ENCODE results near the gene NOTCH3.

NOTCH3 gene

DNA sequence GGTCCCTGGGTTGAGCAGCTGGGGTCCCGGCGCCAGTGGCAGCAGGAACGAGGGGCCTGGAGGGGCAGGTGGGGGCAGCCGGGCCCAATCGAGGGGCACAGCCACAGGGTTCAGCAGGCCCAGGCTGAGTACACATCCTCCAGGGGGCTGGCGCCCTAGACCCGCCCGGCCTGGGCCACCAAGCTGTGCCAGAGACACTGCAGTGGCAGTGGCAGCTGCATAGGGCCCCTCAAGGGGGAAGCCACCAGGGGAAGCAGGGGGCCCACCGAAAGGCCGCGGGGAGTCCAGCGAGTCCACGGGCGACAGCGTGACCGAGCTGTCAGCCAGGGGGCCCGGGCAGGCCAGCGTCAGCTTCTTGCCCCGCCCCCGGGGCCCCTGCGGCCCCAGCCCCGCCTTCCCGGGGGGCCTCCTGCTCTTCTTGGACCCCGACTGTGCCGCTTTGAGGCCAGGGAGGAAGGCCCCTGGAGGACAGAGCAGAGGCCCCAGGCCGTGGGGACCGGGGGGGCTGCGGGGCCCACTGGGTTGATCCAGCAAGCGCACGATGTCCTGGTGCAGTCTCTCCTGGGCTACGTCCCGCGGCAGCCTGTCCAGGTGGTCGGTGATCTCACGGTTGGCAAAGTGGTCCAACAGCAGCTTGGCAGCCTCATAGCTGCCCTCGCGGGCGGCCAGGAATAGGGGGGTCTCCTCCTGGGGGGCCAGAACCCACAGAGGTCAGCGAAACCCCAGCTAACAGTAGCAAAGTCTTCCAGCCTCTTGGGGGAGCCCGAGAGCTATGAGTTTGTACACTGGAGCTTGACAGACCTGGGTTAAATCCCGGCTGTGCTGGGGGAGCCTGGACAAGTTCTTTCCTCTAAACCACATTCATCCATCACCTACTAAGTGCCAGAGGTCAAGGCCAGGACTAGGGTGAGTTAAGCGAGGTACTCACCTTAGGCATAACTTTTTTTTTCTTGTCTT lies 39.5 kb downstream of the NOTCH3 start:
- Histone ChIP-seq H3K36me3 (ENCODE audit: low read depth) (no peaks in the 10 kb centered on the region), H3K27me3 (ENCODE audit: insufficient read depth, poor library complexity, severe bottlenecking) (no peaks in the 10 kb centered on the region)

DNA sequence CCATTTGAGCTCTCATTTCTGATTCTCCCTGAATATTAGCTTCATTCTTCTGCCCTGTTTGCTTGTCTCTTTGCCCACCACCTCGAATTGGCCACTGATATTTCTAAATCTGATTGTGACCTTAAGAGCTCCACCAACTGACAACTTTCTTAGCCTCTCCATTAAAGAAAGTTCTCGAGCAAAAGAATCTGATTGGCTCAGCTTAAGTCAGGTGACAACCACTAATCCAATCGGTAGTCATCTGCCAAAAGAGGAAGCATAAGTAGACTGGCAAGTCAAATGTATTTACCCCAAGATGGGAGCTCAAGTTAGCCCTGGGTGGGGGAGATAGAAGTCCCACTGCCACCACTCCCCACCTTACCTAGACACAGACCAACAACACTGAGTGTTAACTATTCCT lies 41.5 kb downstream of the NOTCH3 start:
- Histone ChIP-seq H3K4me3 (ENCODE audit: severe bottlenecking) (no peak overlapping the region), H3K27me3 (ENCODE audit: insufficient read depth, poor library complexity, severe bottlenecking) (no peaks in the 10 kb centered on the region), H3K36me3 (ENCODE audit: low read depth) (no peaks in the 10 kb centered on the region), H3K4me1 (ENCODE audit: insufficient read depth, poor library complexity, severe bottlenecking) (no peaks in the 10 kb centered on the region), H3K9me3 (ENCODE audit: severe bottlenecking) (no peaks in the 10 kb centered on the region), H3K27ac (ENCODE audit: poor library complexity, severe bottlenecking) (no peak overlapping the region)
- DNase-seq (ENCODE audit: low spot score) (no peak), ATAC-seq (ENCODE audit: low read depth) (no peak)
- TF ChIP-seq, protein P1, sequence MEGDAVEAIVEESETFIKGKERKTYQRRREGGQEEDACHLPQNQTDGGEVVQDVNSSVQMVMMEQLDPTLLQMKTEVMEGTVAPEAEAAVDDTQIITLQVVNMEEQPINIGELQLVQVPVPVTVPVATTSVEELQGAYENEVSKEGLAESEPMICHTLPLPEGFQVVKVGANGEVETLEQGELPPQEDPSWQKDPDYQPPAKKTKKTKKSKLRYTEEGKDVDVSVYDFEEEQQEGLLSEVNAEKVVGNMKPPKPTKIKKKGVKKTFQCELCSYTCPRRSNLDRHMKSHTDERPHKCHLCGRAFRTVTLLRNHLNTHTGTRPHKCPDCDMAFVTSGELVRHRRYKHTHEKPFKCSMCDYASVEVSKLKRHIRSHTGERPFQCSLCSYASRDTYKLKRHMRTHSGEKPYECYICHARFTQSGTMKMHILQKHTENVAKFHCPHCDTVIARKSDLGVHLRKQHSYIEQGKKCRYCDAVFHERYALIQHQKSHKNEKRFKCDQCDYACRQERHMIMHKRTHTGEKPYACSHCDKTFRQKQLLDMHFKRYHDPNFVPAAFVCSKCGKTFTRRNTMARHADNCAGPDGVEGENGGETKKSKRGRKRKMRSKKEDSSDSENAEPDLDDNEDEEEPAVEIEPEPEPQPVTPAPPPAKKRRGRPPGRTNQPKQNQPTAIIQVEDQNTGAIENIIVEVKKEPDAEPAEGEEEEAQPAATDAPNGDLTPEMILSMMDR (IDR thresholded peaks at IDR 0.05; ENCODE audit: poor library complexity, severe bottlenecking), result no peak

More for the DNA sequence above, 39.5 kb downstream of the NOTCH3 start:
- TF ChIP-seq, protein P1 (IDR thresholded peaks at IDR 0.05; ENCODE audit: poor library complexity, severe bottlenecking), result peak; percentile 60
- no peak overlapping the region for H3K4me3 ChIP-seq (ENCODE audit: severe bottlenecking)
- DNase-seq (ENCODE audit: low spot score) (no peak), ATAC-seq (ENCODE audit: low read depth) (no peak; the same call in 2 of the 3 replicates)
- no peak overlapping the region for H3K27ac ChIP-seq (ENCODE audit: poor library complexity, severe bottlenecking)
- peaks cover 4% of the 10 kb centered on the region for H3K9me3 ChIP-seq (ENCODE audit: severe bottlenecking)
- H3K4me1 ChIP-seq (ENCODE audit: insufficient read depth, poor library complexity, severe bottlenecking), result no peaks in the 10 kb centered on the region

DNA sequence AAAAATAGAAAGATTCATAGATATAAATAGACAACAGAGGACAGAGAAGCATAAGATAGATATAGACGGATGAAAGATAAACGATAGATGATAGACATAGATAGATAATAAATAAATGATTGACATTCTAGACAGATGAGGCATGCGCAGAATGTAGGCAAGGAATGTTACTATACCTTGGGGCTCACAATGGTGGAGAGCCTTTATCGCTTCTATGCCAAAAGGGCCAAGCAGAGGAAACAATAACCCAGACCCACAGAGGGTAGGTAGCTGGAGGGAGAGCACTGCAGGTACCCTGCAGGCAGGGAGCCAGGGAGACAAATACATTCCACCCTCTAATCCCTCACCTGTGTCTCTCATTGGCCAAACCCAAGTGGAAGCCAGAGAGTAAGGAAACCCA lies 44.4 kb downstream of the NOTCH3 start:
- no peaks in the 10 kb centered on the region for H3K9me3 ChIP-seq (ENCODE audit: severe bottlenecking)
- TF ChIP-seq, protein P1 (IDR thresholded peaks at IDR 0.05; ENCODE audit: poor library complexity, severe bottlenecking), result no peak
- H3K27ac ChIP-seq (ENCODE audit: poor library complexity, severe bottlenecking), result no peak overlapping the region
- no peaks in the 10 kb centered on the region for H3K4me1 ChIP-seq (ENCODE audit: insufficient read depth, poor library complexity, severe bottlenecking)
- ATAC-seq (ENCODE audit: low read depth) (no peak), DNase-seq (ENCODE audit: low spot score) (no peak)
- no peaks in the 10 kb centered on the region for H3K27me3 ChIP-seq (ENCODE audit: insufficient read depth, poor library complexity, severe bottlenecking)
- H3K4me3 ChIP-seq (ENCODE audit: severe bottlenecking), result no peak overlapping the region
- no peaks in the 10 kb centered on the region for H3K36me3 ChIP-seq (ENCODE audit: low read depth)

DNA sequence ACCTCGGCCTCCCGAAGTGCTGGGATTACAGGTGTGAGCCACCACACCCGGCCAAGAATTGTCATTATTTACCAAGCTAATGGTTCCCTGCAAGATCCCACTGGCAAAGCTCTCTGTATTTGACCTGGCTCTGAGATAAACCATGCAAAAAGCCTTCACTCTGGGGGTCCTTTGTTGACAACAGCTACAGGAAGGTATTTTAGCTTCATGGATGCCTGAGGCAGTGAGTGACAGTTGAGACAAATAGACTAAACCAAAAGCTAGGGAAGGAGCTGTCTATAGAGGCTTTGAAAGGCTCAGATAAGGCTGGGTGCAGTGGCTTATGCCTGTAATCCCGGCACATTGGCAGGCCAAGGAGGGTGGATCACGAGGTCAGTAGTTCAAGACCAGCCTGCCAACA lies 45.5 kb downstream of the NOTCH3 start:
- Histone ChIP-seq H3K27me3 (ENCODE audit: insufficient read depth, poor library complexity, severe bottlenecking) (no peaks in the 10 kb centered on the region), H3K4me1 (ENCODE audit: insufficient read depth, poor library complexity, severe bottlenecking) (no peaks in the 10 kb centered on the region), H3K27ac (ENCODE audit: poor library complexity, severe bottlenecking) (no peak overlapping the region), H3K36me3 (ENCODE audit: low read depth) (no peaks in the 10 kb centered on the region), H3K9me3 (ENCODE audit: severe bottlenecking) (no peaks in the 10 kb centered on the region), H3K4me3 (ENCODE audit: severe bottlenecking) (no peak overlapping the region)
- TF ChIP-seq, protein P1 (IDR thresholded peaks at IDR 0.05; ENCODE audit: poor library complexity, severe bottlenecking), result no peak
- DNase-seq (ENCODE audit: low spot score), result no peak
- ATAC-seq (ENCODE audit: low read depth), result no peak
